ENCODE measurements around the gene PHPT1.
"Not testable (repeated sequence)": the region's sequence is repeated elsewhere in the genome, so short reads cannot be mapped to it uniquely, and the experiment has no call there.

PHPT1 gene

DNA sequence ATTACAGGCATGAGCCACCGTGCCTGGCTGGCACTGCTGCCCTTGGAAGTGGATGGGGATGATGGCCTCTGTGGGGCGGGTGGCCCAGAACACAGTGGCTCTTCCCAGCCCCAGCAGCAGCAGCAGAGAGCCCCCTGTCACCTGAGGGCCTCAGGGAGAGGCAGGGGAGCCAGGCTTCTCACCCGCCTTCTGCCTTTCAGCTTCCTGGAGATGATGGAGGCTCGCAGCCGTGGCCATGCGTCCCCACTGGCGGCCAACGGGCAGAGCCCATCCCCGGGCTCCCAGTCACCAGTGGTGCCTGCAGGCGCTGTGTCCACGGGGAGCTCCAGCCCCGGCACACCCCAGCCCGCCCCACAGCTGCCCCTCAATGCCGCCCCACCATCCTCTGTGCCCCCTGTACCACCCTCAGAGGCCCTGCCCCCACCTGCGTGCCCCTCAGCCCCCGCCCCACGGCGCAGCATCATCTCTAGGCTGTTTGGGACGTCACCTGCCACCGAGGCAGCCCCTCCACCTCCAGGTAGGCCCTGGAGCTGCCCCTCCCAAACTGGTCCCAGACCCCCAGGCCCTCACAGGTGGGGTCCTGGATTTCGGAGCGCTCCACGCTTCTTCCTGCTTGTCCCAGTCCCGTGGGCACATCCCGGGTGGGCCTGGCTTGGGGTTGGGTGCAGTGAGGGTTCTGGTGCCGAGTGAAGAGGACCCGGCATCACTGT is 11.9 kb upstream of the PHPT1 start:
- no peak for DNase-seq (ENCODE audit: low read depth in 2 of 2)

DNA sequence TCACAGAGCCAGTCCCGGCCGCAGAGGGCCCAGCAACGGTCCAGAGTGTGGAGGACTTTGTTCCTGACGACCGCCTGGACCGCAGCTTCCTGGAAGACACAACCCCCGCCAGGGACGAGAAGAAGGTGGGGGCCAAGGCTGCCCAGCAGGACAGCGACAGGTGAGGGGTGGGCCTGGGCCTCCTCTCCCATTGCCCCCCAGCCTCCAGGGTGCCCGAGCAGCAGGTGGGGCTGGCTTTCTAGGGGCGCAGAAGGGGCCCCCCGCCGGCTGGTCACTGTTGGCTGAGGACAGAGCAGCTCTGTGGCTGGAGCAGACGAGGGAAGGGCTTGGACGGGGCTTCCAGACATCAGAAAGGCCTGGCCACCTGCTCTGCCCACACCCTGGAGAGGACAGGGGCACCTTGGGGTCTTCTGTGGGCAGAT is 11.3 kb upstream of the PHPT1 start:
- not testable (repeated sequence) for DNase-seq (ENCODE audit: low read depth in 2 of 2)

DNA sequence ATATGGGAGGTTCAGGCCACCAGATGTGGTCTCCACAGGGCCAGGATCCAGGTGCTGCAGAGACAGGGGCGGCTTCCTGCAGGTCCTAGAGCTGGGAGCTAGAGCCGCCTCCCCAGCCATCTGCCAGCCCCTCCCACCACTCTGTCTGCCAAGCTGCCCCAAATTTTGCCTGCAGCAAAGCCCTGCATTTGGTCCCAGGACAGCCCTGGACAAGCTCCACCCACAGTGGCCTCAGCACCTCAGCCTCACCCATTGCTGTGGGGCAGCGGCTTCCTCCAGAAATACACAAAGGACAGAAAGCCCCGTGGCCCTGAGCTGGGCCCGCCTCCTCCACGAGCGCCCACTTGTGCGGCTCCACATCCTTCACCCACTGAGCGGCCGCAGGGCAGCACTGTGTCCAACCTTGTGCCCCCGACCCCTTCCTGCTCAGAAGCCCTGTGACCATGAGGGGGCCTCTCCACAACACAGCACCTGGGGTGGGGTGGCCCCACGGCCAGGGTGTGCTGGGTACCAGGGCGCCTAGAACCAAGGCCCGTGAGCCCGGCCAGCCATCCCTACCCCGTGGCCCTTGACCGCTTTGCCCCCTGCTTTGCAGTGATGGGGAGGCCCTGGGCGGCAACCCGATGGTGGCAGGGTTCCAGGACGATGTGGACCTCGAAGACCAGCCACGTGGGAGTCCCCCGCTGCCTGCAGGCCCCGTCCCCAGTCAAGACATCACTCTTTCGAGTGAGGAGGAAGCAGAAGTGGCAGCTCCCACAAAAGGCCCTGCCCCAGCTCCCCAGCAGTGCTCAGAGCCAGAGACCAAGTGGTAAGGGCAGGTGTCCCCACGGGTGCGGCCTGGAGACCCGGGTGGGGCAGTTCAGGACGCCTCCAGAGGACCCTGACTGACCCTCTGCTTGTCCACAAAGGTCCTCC is 10.6 kb upstream of the PHPT1 start:
- no peak for DNase-seq (ENCODE audit: low read depth in 2 of 2)

DNA sequence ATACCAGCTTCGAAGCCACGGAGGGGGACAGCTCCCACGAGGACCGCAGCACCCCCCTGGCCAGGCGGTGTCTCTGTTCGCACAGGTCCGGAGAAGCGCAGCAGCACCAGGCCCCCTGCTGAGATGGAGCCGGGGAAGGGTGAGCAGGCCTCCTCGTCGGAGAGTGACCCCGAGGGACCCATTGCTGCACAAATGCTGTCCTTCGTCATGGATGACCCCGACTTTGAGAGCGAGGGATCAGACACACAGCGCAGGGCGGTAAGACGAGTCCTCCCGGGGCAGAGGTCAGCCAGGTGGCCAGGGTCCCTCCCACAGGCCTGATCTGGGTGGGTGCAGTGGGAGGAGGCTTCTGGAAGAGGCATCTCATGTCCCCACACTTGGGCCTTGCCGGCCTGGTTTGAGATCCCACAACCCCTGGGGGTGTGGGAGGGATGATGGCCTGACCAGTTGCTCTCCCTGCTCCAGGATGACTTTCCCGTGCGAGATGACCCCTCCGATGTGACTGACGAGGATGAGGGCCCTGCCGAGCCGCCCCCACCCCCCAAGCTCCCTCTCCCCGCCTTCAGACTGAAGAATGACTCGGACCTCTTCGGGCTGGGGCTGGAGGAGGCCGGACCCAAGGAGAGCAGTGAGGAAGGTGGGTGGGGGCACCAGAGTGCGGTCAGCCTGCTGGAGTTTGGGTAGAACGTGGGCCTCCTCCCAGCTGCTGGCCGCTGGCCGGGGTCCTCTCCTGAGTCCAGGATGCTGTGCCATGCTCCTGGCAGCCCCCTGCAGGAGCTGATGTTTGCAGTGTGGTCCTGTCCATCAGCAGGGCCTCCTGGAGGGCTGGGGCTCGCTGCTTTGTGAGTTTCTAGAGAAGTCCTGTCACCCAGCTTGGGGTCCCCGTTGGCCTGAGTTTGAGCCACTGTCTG is 9.7 kb upstream of the PHPT1 start:
- DNase-seq (ENCODE audit: low read depth in 2 of 2), result no peak

DNA sequence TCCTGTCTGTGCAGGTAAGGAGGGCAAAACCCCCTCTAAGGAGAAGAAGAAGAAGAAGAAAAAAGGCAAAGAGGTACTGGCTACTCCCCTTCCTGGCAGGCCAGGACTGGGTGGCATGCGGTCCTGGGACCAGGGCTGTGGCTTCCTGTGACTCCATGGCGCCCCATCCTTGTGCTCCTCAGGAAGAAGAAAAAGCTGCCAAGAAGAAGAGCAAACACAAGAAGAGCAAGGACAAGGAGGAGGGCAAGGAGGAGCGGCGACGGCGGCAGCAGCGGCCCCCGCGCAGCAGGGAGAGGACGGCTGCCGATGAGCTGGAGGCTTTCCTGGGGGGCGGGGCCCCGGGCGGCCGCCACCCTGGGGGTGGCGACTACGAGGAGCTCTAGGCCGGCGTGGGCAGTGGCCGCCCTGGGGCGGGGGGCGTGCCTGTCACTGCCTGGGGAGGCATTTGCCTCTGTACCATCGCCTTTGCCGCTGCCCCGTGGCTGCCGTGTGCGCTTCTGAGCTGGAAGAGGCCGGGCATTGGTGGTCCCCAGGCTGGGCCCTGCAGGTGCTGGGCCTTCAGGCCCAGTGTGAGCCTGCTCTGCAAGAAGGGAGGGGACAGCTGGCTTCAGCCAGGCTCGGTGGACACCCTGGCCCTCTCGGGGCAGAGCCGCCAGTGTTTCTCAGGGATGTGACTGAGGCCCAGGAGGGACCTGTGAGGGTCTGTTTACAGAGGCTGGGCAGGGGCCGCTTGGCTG is 8.9 kb upstream of the PHPT1 start:
- DNase-seq (ENCODE audit: low read depth in 2 of 2), result no peak

DNA sequence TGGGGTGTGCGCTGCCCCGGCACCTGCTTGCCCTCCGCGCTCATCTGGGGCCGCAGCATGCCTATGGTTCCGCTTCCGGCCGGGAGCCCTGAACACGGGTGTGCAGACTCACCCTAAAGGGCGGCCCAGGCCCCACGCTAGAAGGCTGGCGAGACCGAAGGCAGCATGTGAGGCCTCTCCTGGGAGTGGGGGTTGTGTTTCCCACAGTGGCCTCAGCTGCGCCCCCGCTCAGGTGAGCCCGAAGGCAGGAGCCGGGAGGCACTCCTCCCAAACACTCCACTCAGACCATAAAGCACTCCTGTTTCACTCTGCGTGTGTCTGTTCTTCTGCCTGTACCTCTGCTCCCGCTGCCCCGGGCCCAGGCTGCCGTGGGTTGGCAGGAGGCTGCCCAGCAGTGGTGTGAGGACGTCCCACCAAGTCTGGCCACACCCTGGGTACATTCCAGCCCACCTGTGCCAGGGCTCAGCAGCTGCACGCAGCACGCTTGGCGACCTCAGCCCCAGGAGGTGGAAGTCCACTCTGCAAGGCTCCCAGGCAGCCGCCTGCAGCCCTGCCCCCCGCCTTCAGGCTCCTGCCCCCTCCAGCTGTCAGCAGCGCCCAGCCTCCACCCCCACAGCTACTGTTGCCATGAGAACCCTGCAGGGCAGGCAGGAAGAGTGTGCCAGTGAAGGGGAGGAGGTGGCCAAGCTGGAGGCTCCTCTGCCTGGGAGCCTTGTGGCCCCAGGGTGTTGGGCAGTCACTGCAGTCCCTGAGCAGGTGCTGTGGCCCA is 8.1 kb upstream of the PHPT1 start:
- no peak for DNase-seq (ENCODE audit: low read depth in 2 of 2)

DNA sequence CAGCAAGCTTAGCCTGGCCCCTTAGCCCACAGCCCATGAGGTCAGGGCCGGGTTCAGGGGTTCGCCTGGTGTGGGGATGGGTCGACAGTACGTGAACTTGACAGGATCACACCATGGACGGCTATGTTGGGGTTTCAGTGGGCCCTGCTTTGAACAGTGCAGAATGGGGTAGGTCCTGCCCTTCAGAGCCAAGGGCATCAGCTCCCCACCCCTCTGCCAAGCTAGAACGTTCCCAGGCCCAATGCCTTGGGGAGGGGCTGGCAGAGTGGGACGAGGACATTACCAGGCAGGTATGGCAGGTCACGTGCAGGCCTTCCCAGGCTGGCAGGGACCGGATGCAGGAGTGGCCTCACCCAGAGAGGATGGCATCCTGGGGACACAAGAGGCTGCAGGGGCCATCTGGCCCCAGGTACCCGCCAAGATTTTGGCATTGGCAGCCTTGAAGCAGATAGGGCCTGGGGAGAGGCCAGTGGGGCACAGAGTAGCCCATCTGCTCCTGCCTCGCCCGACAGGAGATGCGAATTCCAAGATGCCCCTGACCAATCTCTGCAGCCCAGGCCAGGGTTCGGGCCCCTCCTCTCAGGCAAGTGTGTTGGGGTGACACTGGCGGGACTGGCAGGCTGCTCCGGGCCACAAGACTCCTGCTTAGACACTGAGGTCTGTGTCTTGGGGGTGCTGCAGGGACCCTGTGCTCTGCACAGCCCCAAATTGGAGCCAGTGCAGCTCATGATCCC is 7.4 kb upstream of the PHPT1 start:
- not testable (repeated sequence) for DNase-seq (ENCODE audit: low read depth in 2 of 2)

DNA sequence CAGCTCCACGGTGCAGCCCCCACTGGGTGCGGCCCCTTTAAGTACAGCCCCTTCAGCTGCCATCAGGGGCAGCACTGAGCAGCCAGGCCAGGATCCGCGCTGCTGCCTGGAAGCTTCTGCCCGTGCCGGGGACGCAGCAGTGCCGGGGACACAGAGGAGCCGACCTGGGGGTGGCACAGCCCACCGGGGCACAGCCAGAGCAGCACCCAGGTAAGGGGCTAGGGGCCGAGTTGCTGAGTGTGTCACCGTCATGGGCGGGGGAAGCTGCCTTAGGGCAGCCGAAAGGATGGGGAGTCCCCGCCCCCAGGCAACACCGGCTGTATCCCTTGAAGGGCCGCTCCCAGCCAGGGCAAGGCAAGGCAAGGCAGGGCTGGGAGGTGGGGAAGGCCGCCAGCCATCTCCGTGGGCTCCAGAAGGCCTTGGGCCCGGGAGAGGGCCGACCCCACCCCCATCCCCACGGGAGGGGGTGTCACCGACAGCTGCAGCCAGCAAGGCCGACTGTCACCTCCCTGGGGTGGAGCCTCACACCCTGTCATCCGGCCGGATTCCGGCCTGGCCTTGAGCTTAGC is 6.7 kb upstream of the PHPT1 start, which contains the start of gene AJM1:
Gene AJM1 (plus strand): TSS at position 99 of the 569 bp plus-strand sequence. CDS start 1,937 bp downstream, outside the sequence.
- peak; percentile 73 to 78 for DNase-seq (ENCODE audit: low read depth in 2 of 2)

DNA sequence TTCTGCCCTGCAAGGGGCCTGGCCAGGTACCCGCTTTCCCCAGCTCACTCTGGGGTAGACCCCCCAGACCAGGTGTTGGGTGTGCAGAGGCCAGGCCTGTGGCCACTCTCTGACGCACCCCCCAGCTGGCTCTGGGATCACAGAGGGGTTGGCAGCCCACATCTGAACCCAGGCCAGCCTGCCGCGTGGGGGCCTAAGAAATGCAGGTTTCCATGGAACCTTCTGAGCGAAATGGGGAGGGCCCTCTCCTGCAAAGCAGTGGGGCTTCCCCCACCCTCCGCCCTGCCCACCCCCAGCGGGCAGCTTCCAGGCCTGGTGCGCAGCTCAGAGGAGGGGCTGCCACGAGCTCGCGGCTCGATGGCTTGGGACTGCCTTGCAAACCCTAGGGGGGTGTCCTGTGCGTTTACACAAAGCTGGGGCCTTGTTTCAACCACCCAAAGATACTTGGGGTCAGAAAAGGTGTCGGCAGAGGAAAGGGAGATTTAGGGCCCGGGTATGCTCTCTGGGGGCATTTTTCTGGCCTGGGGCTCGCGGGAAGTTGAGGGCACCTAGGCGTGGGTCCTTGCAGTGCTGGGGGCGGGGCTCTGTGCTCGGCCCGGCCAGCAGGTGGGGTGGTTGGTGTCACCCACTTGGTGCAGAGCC is 5.9 kb upstream of the PHPT1 start:
- not testable (repeated sequence) for DNase-seq (ENCODE audit: low read depth in 2 of 2)

DNA sequence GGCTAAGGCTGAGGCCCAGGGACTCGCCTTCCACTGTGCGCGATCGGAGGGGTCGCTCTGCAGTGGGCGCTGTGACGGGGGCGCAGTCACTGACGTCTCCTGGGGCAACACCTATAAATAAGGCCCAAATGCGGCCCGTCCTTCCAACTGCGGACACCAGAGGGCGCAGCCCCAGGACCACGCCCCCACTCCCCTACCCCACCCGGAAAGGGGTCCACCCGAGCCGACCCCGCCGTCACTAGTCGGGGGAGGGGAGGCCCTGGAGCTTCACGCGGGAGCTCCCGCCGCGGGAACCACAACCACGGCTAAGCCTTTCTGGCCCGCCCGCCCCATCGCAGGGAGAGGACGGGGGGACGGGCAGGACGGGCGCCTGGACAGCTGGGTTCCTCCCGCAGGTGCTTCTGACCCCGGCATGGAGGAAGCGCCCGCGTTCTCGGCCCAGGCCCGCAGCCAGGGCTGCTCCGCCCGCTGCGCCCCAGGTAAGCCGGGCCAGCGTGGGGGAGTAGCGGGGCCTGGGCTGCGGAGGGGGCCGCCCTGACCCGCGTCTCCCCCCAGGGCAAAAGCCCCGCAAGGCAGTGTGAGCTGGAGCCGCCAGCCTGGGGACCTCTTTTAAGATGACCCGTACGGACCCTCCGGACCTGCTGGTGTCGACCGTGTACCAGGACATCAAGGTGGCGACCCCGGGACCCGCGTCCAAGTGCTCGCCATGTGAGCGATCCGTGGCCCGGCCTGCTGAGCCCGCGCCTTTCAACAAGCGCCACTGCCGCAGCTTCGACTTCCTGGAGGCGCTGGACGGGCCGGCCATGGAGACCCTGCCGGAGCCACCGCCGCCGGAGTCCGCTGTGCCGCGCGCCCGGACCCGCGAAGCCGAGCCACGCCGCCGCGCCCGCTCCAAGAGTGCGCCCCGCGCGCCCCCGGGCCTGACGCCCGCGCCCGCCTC is 5.1 kb upstream of the PHPT1 start:
- DNase-seq (ENCODE audit: low read depth in 2 of 2), result peak; percentile 53 to 62

DNA sequence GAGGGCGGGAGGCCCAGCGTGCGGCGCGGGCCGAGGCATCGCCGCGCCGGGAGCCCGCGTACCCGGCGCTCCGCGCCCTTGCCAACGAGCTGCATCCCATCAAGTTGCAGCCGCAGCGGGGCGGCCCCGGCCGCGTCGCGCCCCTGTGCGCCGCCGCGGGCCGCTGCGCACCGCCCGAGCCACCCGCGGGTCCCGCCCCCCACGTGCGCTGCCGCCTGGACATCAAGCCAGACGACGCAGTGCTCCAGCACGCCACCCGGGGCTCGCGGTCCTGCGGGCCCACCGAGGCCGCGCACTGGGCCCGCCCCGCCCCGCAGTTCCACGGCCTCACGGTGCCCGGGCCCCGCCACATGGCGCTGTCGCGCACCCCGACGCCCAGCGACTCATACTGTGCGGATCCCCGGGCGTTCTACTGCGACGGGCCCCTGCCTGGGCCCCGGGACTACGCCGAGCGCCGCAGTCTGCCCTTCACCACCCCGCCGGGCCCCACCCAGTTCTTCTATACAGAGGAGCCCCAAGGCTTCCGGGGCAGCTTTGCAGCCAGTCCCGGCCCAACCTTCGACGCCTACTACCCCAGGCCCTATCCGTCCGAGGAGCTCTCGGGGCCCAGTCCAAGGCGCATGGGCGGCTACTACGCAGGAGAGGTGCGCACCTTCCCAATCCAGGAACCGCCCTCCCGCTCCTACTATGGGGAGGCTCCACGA is 4.3 kb upstream of the PHPT1 start:
- no peak for DNase-seq (ENCODE audit: low read depth in 2 of 2)

DNA sequence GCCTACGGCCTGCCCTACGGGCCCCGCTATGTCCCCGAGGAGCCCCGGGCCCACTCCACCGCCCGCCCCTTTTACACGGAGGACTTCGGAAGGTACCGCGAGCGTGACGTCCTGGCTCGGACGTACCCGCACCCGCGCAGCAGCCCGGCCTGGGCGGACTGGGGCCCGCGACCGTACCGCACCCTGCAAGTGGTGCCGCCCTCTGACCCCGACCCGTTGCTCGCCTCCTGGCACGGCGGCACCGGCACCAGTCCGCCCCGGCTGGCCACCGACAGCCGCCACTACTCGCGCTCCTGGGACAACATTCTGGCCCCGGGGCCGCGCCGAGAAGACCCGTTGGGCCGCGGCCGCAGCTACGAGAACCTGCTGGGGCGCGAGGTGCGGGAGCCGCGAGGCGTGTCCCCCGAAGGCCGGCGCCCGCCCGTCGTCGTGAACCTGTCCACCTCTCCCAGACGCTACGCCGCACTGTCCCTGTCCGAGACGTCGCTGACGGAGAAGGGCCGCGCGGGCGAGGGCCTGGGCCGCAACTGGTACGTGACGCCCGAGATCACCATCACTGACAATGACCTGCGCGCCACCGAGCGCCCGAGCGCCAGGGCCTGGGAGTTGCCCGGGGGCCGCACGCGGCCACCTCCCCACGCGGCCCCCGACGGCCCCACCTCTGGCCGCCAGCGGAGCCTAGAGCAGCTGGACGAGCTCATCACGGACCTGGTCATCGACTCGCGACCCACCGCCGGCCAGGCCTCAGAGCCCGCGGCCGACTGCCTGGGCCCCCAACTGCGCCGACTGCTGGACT is 3.5 kb upstream of the PHPT1 start:
- DNase-seq (ENCODE audit: low read depth in 2 of 2), result no peak

DNA sequence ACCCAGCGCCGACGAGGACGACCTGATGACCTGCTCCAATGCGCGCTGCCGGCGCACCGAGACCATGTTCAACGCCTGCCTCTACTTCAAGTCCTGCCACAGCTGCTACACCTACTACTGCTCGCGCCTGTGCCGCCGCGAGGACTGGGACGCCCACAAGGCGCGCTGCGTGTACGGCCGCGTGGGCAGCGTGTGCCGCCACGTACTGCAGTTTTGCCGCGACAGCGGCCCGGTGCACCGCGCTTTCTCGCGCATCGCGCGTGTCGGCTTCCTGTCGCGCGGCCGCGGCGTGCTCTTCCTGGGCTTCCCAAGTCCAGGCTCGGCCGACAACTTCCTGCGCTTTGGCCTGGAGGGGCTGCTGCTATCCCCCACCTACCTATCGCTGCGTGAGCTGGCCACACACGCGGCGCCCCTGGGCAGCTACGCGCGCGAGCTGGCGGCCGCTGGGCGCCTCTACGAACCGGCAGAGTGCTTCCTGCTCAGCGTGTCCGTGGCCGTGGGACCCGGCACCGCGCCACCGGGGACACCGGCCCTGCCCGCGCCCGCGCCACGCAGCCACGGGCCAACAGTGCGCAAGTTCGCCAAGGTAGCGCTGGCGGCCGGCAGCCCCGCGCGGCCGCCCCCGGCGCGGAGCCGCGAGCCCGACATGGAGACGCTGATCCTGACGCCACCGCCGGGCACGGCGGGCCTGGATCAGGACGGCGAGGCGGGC is 2.7 kb upstream of the PHPT1 start:
- no peak for DNase-seq (ENCODE audit: low read depth in 2 of 2)

DNA sequence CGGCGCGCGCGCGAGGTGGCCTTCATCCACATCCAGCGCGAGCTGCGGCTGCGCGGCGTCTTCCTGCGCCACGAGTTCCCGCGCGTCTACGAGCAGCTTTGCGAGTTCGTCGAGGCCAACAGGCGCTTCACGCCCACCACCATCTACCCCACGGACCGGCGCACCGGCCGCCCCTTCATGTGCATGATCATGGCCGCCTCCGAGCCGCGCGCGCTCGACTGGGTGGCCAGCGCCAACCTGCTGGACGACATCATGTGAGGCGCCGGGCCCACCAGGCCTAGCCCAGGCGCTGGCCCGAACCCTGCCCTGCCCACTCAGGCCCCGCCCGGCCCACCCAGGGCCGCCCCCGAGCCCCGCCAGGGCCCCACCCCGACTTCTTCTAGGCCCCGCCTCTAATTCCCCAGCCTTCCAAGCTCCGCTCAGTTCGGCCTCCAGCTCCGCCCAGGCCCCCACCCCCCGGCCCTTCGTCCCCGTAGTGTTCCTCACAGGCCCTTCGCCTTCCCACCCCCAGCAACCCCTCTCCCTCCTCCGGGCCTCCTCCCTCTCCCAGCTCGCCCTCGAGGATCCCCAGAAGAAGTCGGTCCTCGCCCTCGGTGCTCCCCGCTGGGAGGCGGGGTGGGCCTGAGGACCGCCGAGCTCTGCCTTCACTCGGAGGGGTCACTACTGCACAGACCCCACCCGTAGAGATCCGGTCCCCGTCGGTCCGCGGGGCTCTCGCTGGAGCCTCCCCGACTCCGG is 2.0 kb upstream of the PHPT1 start:
- DNase-seq (ENCODE audit: low read depth in 2 of 2), result no peak

All from stimulated activated CD4-positive, alpha-beta T cell treated with anti-CD3 and anti-CD28 coated beads, Interleukin-4, amount 100 ng/mL, for 48 hours (primary cell).